Thyroid gland (tissue), 4 donors: Measurements from ENCODE around the gene SORCS2. TPM values are rescaled to one million over a fixed set of nuclear protein-coding genes. Genes with fewer than 3 reads are reported as not detected.

ENCODE experiments used
- DNase-seq, 2 donors: peaks; one replicate each; pipeline ENCODE4 v3.0.0-alpha.2; 2019
- H3K27ac ChIP-seq, 3 donors: fragments of 200-600 bp; sonication (generic); 1 replicate in 2 of 3; 2 replicates in 1 of 3; pipeline ENCODE4 v1.5.1; 2016 to 2019; ENCODE audit warnings: mild to moderate bottlenecking in 1 of 3, moderate library complexity in 1 of 3
- H3K27me3 ChIP-seq: fragments of 200-600 bp; sonication (generic); one replicate; pipeline ENCODE4 v1.5.1; 2019
- H3K36me3 ChIP-seq, 2 donors: fragments of 200-600 bp; sonication (generic); one replicate each; pipeline ENCODE4 v1.5.1; 2016 to 2019
- H3K4me1 ChIP-seq, 2 donors: fragments of 200-600 bp; sonication (generic); one replicate each; pipeline ENCODE4 v1.5.1; 2017 to 2019
- H3K4me3 ChIP-seq, 3 donors: fragments of 200-600 bp; sonication (generic); replicated peaks in 1 of 3; 1 replicate in 2 of 3; 2 replicates in 1 of 3; pipeline ENCODE4 v1.5.1; 2016; ENCODE audit warnings: mild to moderate bottlenecking in 1 of 3
- H3K9me3 ChIP-seq: fragments of 200-600 bp; sonication (generic); one replicate; pipeline ENCODE4 v1.5.1; 2017
- POLR2A ChIP-seq, 2 donors: fragments of 450-650 bp; IDR thresholded peaks; one replicate each; pipeline ENCODE4 v1.6.1; 2017; ENCODE audit warnings: antibody characterized with exemption in 2 of 2, mild to moderate bottlenecking in 2 of 2, moderate library complexity in 1 of 2
- WGBS, 2 donors: methylation state at CpG; one replicate each; pipeline ENCODE4 v1.1.5; 2017; 5-methylcytosine and 5-hydroxymethylcytosine counted together
- intact Hi-C: fragments of 100-400 bp; cut with DNase I; formaldehyde crosslinking; loops from one replicate; pipeline ENCODE4 v1.15.1; 2023
- total RNA-seq, 4 donors: library from RNA; depleted of rRNA; stranded (reverse); fragments of >200 nt; gene quantifications; one replicate each; pipeline ENCODE4 v1.2.3, GENCODE V29; 2016
- TF ChIP-seq, protein P1 (sequence below), 6 experiments: fragments of 200-600 bp in 3 of 6; fragments of 450-650 bp in 3 of 6; sonication (generic) in 3 of 6; IDR thresholded peaks; one replicate each; pipeline ENCODE4 v1.5.1; 2016 to 2019; ENCODE audit warnings: antibody characterized with exemption in 6 of 6, mild to moderate bottlenecking in 2 of 6, inconsistent platforms in 1 of 6, moderate library complexity in 1 of 6

Gene SORCS2
- total RNA-seq, 4 donors from 2014 or later: 1.7 to 13.6 (median 3.6) TPM

DNA sequence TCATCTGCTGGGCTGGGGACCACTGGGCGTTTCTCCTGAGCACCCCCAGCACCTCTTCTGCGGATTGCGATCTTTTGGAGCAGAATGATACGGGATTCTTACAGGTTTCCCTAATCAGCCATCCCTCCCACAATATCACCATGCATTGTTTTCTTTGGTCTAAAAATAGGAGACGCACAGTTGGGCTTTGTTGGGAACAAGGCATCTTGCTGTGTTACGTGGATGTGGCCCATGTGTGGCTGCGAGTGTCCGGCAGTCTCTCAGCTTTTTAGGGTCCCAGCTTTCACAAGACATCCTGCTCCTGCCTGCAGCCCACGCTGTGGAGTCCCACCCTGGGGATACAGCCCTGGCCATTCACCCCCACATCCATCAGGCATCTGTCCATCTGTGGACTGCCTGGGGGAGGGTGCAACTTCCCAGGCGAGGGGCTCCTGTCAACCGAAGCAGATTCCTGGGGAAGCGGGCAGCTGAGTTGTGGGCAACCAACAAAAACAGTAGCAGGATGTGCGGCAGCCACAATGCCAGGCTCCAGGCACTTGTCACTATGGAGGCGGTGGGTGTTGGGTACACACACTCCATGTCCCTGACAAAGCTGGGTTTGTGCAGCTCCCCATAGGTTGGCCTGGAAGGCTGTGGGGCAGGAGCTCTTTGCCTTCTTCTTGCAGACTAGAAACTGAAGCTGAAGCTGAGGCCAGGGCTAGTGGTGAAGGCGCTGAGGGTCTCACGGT lies 427.9 kb downstream of the SORCS2 start:
- H3K27me3 ChIP-seq: no peaks in the 10 kb centered on the region
- H3K36me3 ChIP-seq: no peaks in the 10 kb centered on the region
- H3K9me3 ChIP-seq: no peaks in the 10 kb centered on the region
- intact Hi-C loops: no loop called here
- TF ChIP-seq, protein P1, sequence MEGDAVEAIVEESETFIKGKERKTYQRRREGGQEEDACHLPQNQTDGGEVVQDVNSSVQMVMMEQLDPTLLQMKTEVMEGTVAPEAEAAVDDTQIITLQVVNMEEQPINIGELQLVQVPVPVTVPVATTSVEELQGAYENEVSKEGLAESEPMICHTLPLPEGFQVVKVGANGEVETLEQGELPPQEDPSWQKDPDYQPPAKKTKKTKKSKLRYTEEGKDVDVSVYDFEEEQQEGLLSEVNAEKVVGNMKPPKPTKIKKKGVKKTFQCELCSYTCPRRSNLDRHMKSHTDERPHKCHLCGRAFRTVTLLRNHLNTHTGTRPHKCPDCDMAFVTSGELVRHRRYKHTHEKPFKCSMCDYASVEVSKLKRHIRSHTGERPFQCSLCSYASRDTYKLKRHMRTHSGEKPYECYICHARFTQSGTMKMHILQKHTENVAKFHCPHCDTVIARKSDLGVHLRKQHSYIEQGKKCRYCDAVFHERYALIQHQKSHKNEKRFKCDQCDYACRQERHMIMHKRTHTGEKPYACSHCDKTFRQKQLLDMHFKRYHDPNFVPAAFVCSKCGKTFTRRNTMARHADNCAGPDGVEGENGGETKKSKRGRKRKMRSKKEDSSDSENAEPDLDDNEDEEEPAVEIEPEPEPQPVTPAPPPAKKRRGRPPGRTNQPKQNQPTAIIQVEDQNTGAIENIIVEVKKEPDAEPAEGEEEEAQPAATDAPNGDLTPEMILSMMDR (IDR thresholded peaks at IDR 0.05): no peak
- TF ChIP-seq POLR2A (IDR thresholded peaks at IDR 0.05): no peak
- DNase-seq: no peak
- H3K27ac ChIP-seq: no peak overlapping the region
- H3K4me3 ChIP-seq: no peak overlapping the region
- no peaks in the 10 kb centered on the region for H3K4me1 ChIP-seq
- WGBS, 2 donors: 72 to 75% methylated on average over 15 to 16 of the region's 16 CpGs

DNA sequence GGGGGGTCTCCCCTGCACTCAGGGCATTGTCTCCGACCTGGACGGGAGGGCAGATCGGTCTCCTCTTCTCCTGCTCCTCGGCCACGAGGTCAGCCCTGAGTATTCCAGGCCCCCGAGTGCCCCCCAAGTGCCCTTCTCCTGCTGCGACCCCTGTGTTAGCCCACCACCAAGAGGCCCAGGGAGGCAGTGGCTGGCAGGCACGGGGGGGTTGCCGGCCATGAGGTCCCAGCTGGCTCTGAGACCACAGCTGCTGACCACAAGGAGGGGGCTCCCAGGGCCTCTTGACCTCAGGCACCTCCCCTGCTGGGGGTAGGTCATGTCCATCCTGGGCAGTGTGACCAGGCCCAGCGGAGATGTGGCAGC lies 428.5 kb downstream of the SORCS2 start:
- Histone ChIP-seq H3K4me3 (no peak overlapping the region), H3K9me3 (no peaks in the 10 kb centered on the region), H3K27me3 (no peaks in the 10 kb centered on the region), H3K4me1 (no peaks in the 10 kb centered on the region), H3K27ac (no peak overlapping the region), H3K36me3 (no peaks in the 10 kb centered on the region)
- 63 to 84% methylated on average over 3 to 8 of the region's 10 CpGs for WGBS, 2 donors
- intact Hi-C loops: no loop called here
- TF ChIP-seq POLR2A (IDR thresholded peaks at IDR 0.05): no peak
- TF ChIP-seq, protein P1 (IDR thresholded peaks at IDR 0.05): no peak
- no peak for DNase-seq

DNA sequence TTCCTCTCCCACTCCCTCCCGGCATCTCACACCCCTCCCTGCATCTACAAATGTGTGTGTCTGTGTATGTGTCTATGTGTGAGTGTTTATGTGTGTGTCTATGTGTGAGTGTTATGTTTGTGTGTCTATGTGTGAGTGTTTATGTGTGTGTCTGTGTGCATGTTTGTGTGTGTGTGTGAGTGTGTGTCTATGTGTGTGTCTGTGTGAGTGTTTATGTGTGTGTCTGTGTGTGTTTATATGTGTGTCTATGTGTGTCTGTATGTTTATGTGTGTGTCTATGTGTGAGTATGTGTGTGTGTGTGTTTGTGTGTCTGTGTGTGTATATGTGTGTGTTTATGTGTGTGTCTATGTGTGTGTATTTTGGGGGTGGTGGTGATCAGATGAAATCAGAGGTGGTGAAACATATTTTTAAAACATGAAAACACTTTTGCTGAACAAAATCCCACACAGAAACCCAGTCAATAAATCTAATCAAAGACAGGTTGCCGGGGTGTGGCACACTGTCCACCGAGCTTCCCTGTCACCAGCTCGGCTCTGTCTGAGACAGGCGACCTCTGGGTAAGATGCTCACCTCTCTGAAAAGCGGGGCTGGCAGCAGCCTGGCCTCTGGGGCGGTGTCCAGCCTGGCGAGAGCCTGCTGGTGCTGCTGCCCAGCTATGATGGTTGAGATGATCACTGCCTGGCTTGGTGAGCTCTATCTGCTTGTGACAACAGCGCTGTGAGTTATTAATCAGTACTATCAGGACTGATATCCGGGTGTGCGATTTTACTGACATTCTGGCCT lies 429.1 kb downstream of the SORCS2 start:
- no peak overlapping the region for H3K27ac ChIP-seq
- H3K36me3 ChIP-seq: no peaks in the 10 kb centered on the region
- WGBS, 2 donors: 86 to 95% methylated on average over 11 of the region's 11 CpGs
- TF ChIP-seq POLR2A (IDR thresholded peaks at IDR 0.05): no peak
- TF ChIP-seq, protein P1 (IDR thresholded peaks at IDR 0.05): no peak
- no peaks in the 10 kb centered on the region for H3K9me3 ChIP-seq
- DNase-seq: no peak
- no peaks in the 10 kb centered on the region for H3K4me1 ChIP-seq
- intact Hi-C loops: no loop called here
- no peaks in the 10 kb centered on the region for H3K27me3 ChIP-seq
- no peak overlapping the region for H3K4me3 ChIP-seq

DNA sequence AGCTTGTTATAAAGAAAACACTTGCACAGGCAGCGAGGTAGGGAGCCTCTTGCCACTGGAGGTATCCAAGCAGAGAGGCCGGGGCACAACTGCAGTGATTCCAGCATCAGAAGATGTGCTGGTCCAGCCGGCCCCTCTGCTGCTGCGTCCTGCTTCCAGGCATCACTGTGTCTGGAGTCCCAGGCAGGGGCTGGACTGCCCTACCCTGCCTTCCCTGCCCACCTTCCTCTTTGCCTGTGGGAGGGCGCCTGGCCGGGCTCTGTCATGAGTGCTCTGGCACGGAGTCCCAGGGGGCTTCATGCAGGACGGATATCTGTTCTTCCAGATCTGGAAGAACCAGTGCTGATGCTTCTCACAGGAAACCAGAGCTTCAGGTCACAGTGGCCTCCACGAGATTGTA lies 430.0 kb downstream of the SORCS2 start:
- no peak overlapping the region for H3K4me3 ChIP-seq
- H3K27me3 ChIP-seq: no peaks in the 10 kb centered on the region
- intact Hi-C loops: no loop called here
- TF ChIP-seq, protein P1 (IDR thresholded peaks at IDR 0.05): no peak
- TF ChIP-seq POLR2A (IDR thresholded peaks at IDR 0.05): no peak
- no peaks in the 10 kb centered on the region for H3K9me3 ChIP-seq
- DNase-seq: no peak
- no peaks in the 10 kb centered on the region for H3K36me3 ChIP-seq
- no peak overlapping the region for H3K27ac ChIP-seq
- no peaks in the 10 kb centered on the region for H3K4me1 ChIP-seq
- WGBS, 2 donors: 83 to 84% methylated on average over 6 to 9 of the region's 9 CpGs

DNA sequence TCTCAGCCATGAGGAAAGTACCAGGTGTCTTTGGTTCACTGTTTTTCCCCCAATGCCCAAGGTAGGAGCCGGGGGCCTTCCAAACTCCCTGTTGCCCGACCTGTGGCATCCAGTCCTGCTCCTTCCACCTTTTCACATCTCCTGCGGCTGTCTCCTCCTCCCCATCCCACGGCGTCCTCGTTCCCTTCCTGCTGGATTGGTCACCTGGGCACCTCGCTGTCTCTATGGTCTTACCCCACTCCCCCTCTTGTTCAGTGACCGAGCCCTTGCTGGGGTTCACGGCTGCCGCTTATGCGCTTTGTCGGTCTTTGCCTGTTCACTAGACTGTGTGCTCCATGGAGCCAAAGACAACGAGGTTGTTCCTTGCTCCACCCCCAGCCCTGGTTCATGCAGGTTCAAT lies 431.1 kb downstream of the SORCS2 start:
- Histone ChIP-seq H3K9me3 (no peaks in the 10 kb centered on the region), H3K27ac (no peak overlapping the region), H3K4me3 (no peak overlapping the region), H3K36me3 (no peaks in the 10 kb centered on the region), H3K4me1 (no peaks in the 10 kb centered on the region), H3K27me3 (no peaks in the 10 kb centered on the region)
- no peak for DNase-seq
- 85 to 90% methylated on average over 13 of the region's 13 CpGs for WGBS, 2 donors
- TF ChIP-seq, protein P1 (IDR thresholded peaks at IDR 0.05): no peak
- no peak for TF ChIP-seq POLR2A (IDR thresholded peaks at IDR 0.05)
- intact Hi-C loops: no loop called here
